Caco-2 (cell line): ENCODE results near the gene DENND2A. TPM values are rescaled to one million over a fixed set of nuclear protein-coding genes. Genes with fewer than 3 reads are reported as not detected.
"Not testable (repeated sequence)": the region's sequence is repeated elsewhere in the genome, so short reads cannot be mapped to it uniquely, and the experiment has no call there.

ENCODE experiments used
- BruUV-seq: library from RNA; stranded (reverse); fragments of 400-500 nt; replicated peaks from 2 replicates; lab custom pipeline; 2021; lab: Mats Ljungman, UMichigan
- CTCF ChIA-PET: fragments of 300-600 bp; sonication (Branson Sonifier 250); formaldehyde crosslinking; loops from one replicate; lab custom pipeline; 2022; ENCODE audit warnings: antibody characterized with exemption; lab: Charles Lee
- POLR2A ChIA-PET: fragments of 300-600 bp; sonication (Branson Sonifier 250); formaldehyde crosslinking; loops from one replicate; lab custom pipeline; 2022; ENCODE audit warnings: antibody characterized with exemption; lab: Charles Lee
- DNase-seq, 2 experiments: peaks; one replicate each; pipeline versions ENCODE4 v3.0.0 to v3.0.0-alpha.2; 2020 to 2022
- H3K27me3 ChIP-seq: replicated peaks from 2 replicates; pipeline ENCODE4 v1.6.0; 2011; ENCODE audit warnings: low read length; ENCODE audit not compliant: control insufficient read depth, insufficient read depth
- H3K36me3 ChIP-seq: 2 replicates; pipeline ENCODE4 v1.5.1; 2011; ENCODE audit warnings: low read length; ENCODE audit not compliant: control insufficient read depth, insufficient read depth
- H3K4me1 ChIP-seq: fragments of 250-450 bp; sonication (Bioruptor Pico); 2 replicates; pipeline ENCODE4 v1.5.1; 2020; ENCODE audit warnings: mild to moderate bottlenecking
- H3K4me3 ChIP-seq: 2 replicates; pipeline ENCODE4 v1.5.1; 2011; ENCODE audit warnings: low read depth, mild to moderate bottlenecking, control low read depth, low read length
- H3K9me3 ChIP-seq: fragments of 250-450 bp; sonication (Bioruptor Pico); 2 replicates; pipeline ENCODE4 v1.5.1; 2020; ENCODE audit warnings: mild to moderate bottlenecking, moderate library complexity
- H3K27ac Mint-ChIP-seq: one replicate; pipeline ENCODE4 v1.8.0; 2022; ENCODE audit warnings: mixed read lengths; ENCODE audit not compliant: unreplicated experiment
- H3K27me3 Mint-ChIP-seq: one replicate; pipeline ENCODE4 v1.8.0; 2022; ENCODE audit warnings: mixed read lengths; ENCODE audit not compliant: insufficient read depth, unreplicated experiment
- H3K36me3 Mint-ChIP-seq: one replicate; pipeline ENCODE4 v1.8.0; 2022; ENCODE audit warnings: mild to moderate bottlenecking, mixed read lengths; ENCODE audit not compliant: insufficient read depth, unreplicated experiment
- H3K4me1 Mint-ChIP-seq: one replicate; pipeline ENCODE4 v1.8.0; 2022; ENCODE audit warnings: low read depth, mixed read lengths; ENCODE audit not compliant: unreplicated experiment
- H3K4me3 Mint-ChIP-seq: one replicate; pipeline ENCODE4 v1.8.0; 2022; ENCODE audit warnings: mild to moderate bottlenecking, moderate library complexity, mixed read lengths; ENCODE audit not compliant: unreplicated experiment
- H3K9me3 Mint-ChIP-seq: one replicate; pipeline ENCODE4 v1.8.0; 2022; ENCODE audit warnings: mixed read lengths; ENCODE audit not compliant: unreplicated experiment
- CTCF ChIP-seq, 2 experiments: fragments of 200-600 bp in 1 of 2; IDR thresholded peaks; 1 replicate in 1 of 2; 2 replicates in 1 of 2; pipeline versions ENCODE4 v1.5.1 to v1.8.0; 2011 to 2022; ENCODE audit warnings: antibody characterized with exemption in 1 of 2, control low read depth in 1 of 2, inconsistent platforms in 1 of 2, low read depth in 1 of 2, low read length in 1 of 2, mild to moderate bottlenecking in 1 of 2, moderate library complexity in 1 of 2; ENCODE audit not compliant: insufficient read depth in 1 of 2, severe bottlenecking in 1 of 2, unreplicated experiment in 1 of 2
- intact Hi-C: fragments of 100-400 bp; cut with micrococcal nuclease; formaldehyde crosslinking; loops from one replicate; pipeline ENCODE4 v1.10.0; 2022; ENCODE audit not compliant: unreplicated experiment
- total RNA-seq: library from RNA; stranded (reverse); gene quantifications from 2 replicates; pipeline ENCODE4 v1.2.3, GENCODE V29; 2022

DENND2A gene
- total RNA-seq, 1 experiment from 2014 or later, result 0.95 TPM

GRCh38 chr7:140645166-140645900 is 4.7 kb upstream of the DENND2A start:
- peaks cover 3% of the 10 kb centered on the region for H3K27me3 Mint-ChIP-seq
- no peaks in the 10 kb centered on the region for H3K27me3 ChIP-seq
- CTCF ChIA-PET, result interaction anchor here (0.5 kb wide), 1 partner anchor 110 kb away, joined by 3 read pairs; no protein-coding TSS in a partner anchor
- H3K9me3 Mint-ChIP-seq, result no peaks in the 10 kb centered on the region
- POLR2A ChIA-PET, result no interaction called here
- H3K4me1 ChIP-seq, result 0 out of 2 replicates have a peak, but pooled peaks cover 6% of the 10 kb centered on the region
- H3K36me3 ChIP-seq, result no peaks in the 10 kb centered on the region
- H3K4me1 Mint-ChIP-seq, result peaks cover 9% of the 10 kb centered on the region
- no peak overlapping the region for H3K4me3 Mint-ChIP-seq
- DNase-seq, result no peak
- no peak overlapping the region for H3K4me3 ChIP-seq
- peaks cover 6% of the 10 kb centered on the region for H3K36me3 Mint-ChIP-seq
- H3K9me3 ChIP-seq, result no peaks in the 10 kb centered on the region
- TF ChIP-seq CTCF (IDR thresholded peaks at IDR 0.05; ENCODE audit: insufficient read depth in 1 of 2, low read depth in 1 of 2, low read length in 1 of 2, severe bottlenecking in 1 of 2, unreplicated experiment in 1 of 2), result no peak
- H3K27ac Mint-ChIP-seq, result no peak overlapping the region
- BruUV-seq, result no TSS peak
- intact Hi-C loops, result no loop called here

- H3K4me1 ChIP-seq, H3K36me3 Mint-ChIP-seq, H3K27ac Mint-ChIP-seq, H3K36me3 ChIP-seq, H3K4me3 ChIP-seq, H3K27me3 Mint-ChIP-seq, DNase-seq, H3K9me3 Mint-ChIP-seq, H3K4me3 Mint-ChIP-seq, H3K27me3 ChIP-seq, CTCF ChIA-PET, BruUV-seq, H3K4me1 Mint-ChIP-seq, H3K9me3 ChIP-seq, POLR2A ChIA-PET, intact Hi-C loops: not testable (repeated sequence)
These were observed 4.1 kb upstream of the DENND2A start for GRCh38 chr7:140644761-140645160.

GRCh38 chr7:140643416-140643815 is 2.8 kb upstream of the DENND2A start:
- H3K4me3 ChIP-seq, result no peak overlapping the region
- no peak for DNase-seq
- no peaks in the 10 kb centered on the region for H3K9me3 ChIP-seq
- POLR2A ChIA-PET, result no interaction called here
- H3K27me3 Mint-ChIP-seq, result peaks cover 12% of the 10 kb centered on the region
- no peaks in the 10 kb centered on the region for H3K27me3 ChIP-seq
- H3K9me3 Mint-ChIP-seq, result no peaks in the 10 kb centered on the region
- no peak overlapping the region for H3K27ac Mint-ChIP-seq
- H3K36me3 ChIP-seq, result no peaks in the 10 kb centered on the region
- CTCF ChIA-PET, result no interaction called here
- no TSS peak for BruUV-seq
- no peak overlapping the region for H3K4me3 Mint-ChIP-seq
- H3K4me1 ChIP-seq, result peaks cover 13% of the 10 kb centered on the region
- no peak for TF ChIP-seq CTCF (IDR thresholded peaks at IDR 0.05; ENCODE audit: insufficient read depth in 1 of 2, low read depth in 1 of 2, low read length in 1 of 2, severe bottlenecking in 1 of 2, unreplicated experiment in 1 of 2)
- H3K4me1 Mint-ChIP-seq, result peaks cover 17% of the 10 kb centered on the region
- intact Hi-C loops, result no loop called here
- H3K36me3 Mint-ChIP-seq, result peaks cover 6% of the 10 kb centered on the region
